Progenitor cell of endocrine pancreas (in vitro differentiated cells): ENCODE measurements around the gene INTS1. TPM values are rescaled to one million over a fixed set of nuclear protein-coding genes. Genes with fewer than 3 reads are reported as not detected.

ENCODE experiments used
- DNase-seq: peaks from one replicate; pipeline ENCODE4 v3.0.0; 2021; ENCODE audit warnings: low spot score; ENCODE audit not compliant: unreplicated experiment
- H3K27ac Mint-ChIP-seq: 2 replicates; pipeline ENCODE4 v1.8.0; 2021; ENCODE audit warnings: mild to moderate bottlenecking, moderate library complexity, mixed read lengths
- H3K27me3 Mint-ChIP-seq: 2 replicates; pipeline ENCODE4 v1.8.0; 2021; ENCODE audit warnings: mixed read lengths
- H3K36me3 Mint-ChIP-seq: 2 replicates; pipeline ENCODE4 v1.8.0; 2022; ENCODE audit warnings: mixed read lengths; ENCODE audit not compliant: insufficient read depth
- H3K4me1 Mint-ChIP-seq: 2 replicates; pipeline ENCODE4 v1.8.0; 2021; ENCODE audit warnings: low read depth, mixed read lengths
- H3K4me3 Mint-ChIP-seq: 2 replicates; pipeline ENCODE4 v1.8.0; 2021; ENCODE audit warnings: low read depth, mild to moderate bottlenecking, moderate library complexity, mixed read lengths
- H3K9me3 Mint-ChIP-seq: 2 replicates; pipeline ENCODE4 v1.8.0; 2021; ENCODE audit warnings: low read depth, mixed read lengths
- CTCF ChIP-seq: fragments of 200-600 bp; sonication (generic); IDR thresholded peaks from one replicate; pipeline ENCODE4 v1.5.0; 2021; ENCODE audit warnings: antibody characterized with exemption, mild to moderate bottlenecking; ENCODE audit not compliant: unreplicated experiment
- total RNA-seq: library from RNA; stranded (reverse); gene quantifications from 2 replicates; pipeline ENCODE4 v1.2.1, GENCODE V29; 2021

The INTS1 gene
- total RNA-seq, 1 donor from 2014 or later: 145 TPM

- H3K27me3 Mint-ChIP-seq: no peaks in the 10 kb centered on the region
- no peak for TF ChIP-seq CTCF
- H3K9me3 Mint-ChIP-seq: no peaks in the 10 kb centered on the region
- peaks cover 12% of the 10 kb centered on the region for H3K36me3 Mint-ChIP-seq
- no peak overlapping the region for H3K27ac Mint-ChIP-seq
- DNase-seq: no peak
- H3K4me3 Mint-ChIP-seq: no peak overlapping the region
- H3K4me1 Mint-ChIP-seq: peaks cover 13% of the 10 kb centered on the region
Observed at GRCh38 chr7:1499367-1500029, 4.7 kb downstream of the INTS1 start.

GRCh38 chr7:1498370-1499305, 5.6 kb downstream of the INTS1 start:
- Mint-ChIP-seq H3K9me3 (no peaks in the 10 kb centered on the region), H3K4me1 (peaks cover 12% of the 10 kb centered on the region), H3K36me3 (peaks cover 12% of the 10 kb centered on the region), H3K4me3 (no peak overlapping the region), H3K27ac (no peak overlapping the region), H3K27me3 (no peaks in the 10 kb centered on the region)
- DNase-seq: no peak
- no peak for TF ChIP-seq CTCF

GRCh38 chr7:1497293-1497927, 6.8 kb downstream of the INTS1 start:
- no peak overlapping the region for H3K27ac Mint-ChIP-seq
- H3K4me1 Mint-ChIP-seq: peaks cover 3% of the 10 kb centered on the region
- peaks cover 9% of the 10 kb centered on the region for H3K36me3 Mint-ChIP-seq
- no peak for TF ChIP-seq CTCF
- no peaks in the 10 kb centered on the region for H3K27me3 Mint-ChIP-seq
- H3K4me3 Mint-ChIP-seq: no peak overlapping the region
- H3K9me3 Mint-ChIP-seq: no peaks in the 10 kb centered on the region
- no peak for DNase-seq

GRCh38 chr7:1496531-1497292, 7.5 kb downstream of the INTS1 start:
- DNase-seq: no peak
- TF ChIP-seq CTCF: no peak
- peaks cover 5% of the 10 kb centered on the region for H3K36me3 Mint-ChIP-seq

More at GRCh38 chr7:1496531-1497292, 7.5 kb downstream of the INTS1 start:
- no peak overlapping the region for H3K4me3 Mint-ChIP-seq
- no peaks in the 10 kb centered on the region for H3K9me3 Mint-ChIP-seq
- H3K27me3 Mint-ChIP-seq: no peaks in the 10 kb centered on the region
- no peaks in the 10 kb centered on the region for H3K4me1 Mint-ChIP-seq
- no peak overlapping the region for H3K27ac Mint-ChIP-seq
